Smooth muscle cell of trachea (primary cell): ENCODE measurements around the gene SIT1. TPM values are rescaled to one million over a fixed set of nuclear protein-coding genes. Genes with fewer than 3 reads are reported as not detected.

Source experiments
- total RNA-seq: library from RNA; depleted of rRNA; stranded (reverse); fragments of >200 nt; gene quantifications from 2 replicates; pipeline ENCODE4 v1.2.1, GENCODE V29; 2014

The SIT1 gene, protein sequence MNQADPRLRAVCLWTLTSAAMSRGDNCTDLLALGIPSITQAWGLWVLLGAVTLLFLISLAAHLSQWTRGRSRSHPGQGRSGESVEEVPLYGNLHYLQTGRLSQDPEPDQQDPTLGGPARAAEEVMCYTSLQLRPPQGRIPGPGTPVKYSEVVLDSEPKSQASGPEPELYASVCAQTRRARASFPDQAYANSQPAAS
- 0.29 TPM in 1 of 2 replicates, not detected in the other for total RNA-seq

DNA sequence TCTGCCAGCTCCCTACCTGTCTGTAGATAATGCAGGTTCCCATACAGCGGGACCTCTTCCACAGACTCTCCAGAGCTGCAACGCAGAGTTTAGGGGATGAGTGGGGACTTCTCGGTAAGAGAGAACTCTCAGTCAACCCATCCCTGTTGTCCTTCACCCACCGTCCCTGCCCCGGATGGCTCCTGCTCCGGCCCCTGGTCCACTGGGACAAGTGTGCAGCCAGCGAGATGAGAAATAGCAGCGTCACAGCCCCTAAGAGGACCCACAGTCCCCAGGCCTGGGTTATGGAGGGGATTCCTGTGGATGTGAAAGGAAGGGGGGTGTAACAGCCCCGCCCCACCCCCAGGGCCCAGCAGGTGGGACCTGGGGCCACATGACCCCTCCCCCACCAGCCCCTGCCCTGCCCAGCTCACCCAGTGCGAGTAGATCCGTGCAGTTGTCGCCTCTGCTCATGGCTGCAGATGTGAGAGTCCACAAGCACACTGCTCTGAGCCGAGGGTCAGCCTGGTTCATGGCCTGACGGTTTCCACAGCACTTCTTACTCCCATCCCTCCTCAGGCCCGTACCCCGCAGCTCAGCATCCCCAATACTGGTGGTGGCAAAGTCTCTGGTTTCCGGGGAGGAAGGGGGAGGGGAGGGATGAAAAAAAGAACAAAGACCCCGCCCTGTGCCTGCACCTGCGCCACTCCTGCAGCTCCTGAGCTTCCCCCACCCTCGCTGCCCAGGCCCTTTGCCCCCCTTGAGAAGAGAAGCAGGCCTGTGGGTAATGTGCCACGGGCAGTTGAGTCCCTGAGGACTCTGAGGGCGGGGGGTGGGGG is at the start of gene SIT1:
TSS of gene SIT1 (minus strand) at position 591 of the 818 bp plus-strand sequence. CDS start at position 513, 78 bp downstream.

DNA sequence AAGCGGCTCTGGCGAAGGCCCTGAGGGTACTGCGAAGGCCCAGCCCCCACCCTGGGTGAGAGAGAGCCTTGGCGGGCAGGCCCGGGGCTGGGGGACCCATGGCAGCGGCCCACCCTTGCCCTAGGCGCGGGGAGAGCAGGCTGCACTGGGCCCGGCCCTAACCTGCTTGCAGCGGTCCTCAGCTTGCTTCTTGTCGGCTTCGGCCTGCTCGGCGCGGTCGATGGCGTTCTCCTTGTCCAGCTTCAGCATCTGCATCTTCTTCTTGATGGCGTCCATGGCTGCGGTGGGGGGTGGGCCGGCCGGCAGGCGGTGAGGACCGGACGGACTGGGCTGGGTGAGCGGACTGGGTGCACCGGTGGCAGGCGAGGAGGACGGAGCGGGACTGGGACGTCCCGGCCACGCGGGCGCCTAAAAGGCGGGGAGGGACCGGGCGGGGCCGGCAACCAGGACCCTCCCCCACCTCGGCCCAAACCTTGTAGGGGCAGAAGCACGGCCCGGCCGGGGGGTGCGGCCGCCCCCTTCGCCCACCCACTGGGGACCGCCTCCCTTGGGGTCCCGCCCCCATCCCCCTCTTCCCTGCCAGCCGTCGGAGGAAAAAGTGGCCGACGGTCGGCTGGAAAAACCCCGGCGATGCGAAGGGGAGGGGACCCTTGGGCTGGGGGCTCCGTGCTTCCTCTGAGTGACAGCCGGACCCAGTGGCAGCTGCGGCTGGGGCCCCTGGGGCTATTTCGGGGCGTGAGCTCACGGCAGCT is 39.0 kb upstream of the SIT1 start, which contains the start of gene TPM2:
TSS of gene TPM2 (minus strand) at position 384 of the 752 bp plus-strand sequence. CDS start at position 276, 108 bp downstream.

DNA sequence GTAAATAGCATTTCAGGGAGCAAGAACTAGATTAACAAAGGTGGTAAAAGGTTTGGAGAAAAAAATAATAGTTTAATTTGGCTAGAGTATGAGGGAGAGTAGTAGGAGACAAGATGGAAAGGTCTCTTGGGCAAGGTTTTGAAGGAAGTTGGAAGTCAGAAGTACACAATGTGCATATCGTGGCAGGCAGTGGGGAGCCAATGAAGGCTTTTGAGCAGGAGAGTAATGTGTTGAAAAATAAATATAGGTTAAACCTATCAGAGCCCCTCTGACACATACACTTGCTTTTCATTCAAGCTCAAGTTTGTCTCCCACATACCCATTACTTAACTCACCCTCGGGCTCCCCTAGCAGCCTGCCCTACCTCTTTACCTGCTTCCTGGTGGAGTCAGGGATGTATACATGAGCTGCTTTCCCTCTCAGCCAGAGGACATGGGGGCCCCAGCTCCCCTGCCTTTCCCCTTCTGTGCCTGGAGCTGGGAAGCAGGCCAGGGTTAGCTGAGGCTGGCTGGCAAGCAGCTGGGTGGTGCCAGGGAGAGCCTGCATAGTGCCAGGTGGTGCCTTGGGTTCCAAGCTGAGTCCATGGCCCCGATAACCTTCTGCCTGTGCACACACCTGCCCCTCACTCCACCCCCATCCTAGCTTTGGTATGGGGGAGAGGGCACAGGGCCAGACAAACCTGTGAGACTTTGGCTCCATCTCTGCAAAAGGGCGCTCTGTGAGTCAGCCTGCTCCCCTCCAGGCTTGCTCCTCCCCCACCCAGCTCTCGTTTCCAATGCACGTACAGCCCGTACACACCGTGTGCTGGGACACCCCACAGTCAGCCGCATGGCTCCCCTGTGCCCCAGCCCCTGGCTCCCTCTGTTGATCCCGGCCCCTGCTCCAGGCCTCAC is 22.6 kb upstream of the SIT1 start, which contains the start of gene CA9:
TSS of gene CA9 (plus strand) at position 797 of the 893 bp plus-strand sequence. CDS start at position 829, 32 bp downstream.

DNA sequence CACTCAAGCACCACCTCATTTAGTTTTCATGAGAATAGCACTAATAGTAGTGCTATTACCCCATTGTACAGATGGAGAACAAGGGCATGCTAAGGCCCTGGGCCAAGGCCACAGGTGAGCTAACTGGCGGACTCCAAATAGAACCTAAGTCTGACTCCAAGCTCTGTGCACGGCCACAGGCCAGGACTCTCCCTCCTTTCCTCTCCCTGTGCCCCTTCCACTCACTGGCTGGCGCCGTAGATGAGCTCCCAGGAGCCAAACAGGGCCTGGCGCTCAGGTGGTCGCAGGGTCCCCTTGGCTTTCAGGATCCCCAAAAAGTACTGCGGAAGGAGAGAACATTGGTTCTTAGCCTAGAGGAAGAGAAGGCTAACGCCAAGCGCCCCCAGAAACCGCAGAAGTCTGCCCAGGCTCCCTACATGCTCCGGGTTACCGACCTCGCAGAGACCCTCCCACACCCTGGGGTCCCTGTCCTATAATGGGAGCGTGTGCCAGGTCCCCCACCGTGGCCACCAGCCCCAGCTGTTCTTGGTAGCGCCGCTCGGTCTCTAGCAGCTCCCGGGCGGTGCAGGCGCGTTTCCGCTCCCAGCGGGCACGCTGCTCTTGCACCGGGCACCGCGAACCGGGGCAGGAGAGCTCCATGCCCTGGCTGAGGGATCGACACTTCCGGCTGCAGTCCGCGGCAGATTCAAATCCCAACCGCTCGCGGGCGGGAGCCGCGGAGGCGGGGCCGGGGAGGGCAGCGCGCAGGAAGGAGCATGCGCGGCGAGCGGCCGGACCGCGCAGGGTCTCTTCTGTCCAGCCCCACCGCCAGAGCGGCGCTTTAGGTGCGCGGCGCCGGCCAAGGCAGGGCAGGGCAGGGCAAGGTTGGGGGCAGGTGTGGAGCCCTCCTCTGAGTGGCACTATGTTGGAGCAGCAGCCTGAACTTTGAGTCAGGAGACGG is 14.1 kb upstream of the SIT1 start, which contains the start of gene ARHGEF39:
TSS of gene ARHGEF39 (minus strand) at position 665 of the 940 bp plus-strand sequence. CDS start at position 639, 26 bp downstream.

DNA sequence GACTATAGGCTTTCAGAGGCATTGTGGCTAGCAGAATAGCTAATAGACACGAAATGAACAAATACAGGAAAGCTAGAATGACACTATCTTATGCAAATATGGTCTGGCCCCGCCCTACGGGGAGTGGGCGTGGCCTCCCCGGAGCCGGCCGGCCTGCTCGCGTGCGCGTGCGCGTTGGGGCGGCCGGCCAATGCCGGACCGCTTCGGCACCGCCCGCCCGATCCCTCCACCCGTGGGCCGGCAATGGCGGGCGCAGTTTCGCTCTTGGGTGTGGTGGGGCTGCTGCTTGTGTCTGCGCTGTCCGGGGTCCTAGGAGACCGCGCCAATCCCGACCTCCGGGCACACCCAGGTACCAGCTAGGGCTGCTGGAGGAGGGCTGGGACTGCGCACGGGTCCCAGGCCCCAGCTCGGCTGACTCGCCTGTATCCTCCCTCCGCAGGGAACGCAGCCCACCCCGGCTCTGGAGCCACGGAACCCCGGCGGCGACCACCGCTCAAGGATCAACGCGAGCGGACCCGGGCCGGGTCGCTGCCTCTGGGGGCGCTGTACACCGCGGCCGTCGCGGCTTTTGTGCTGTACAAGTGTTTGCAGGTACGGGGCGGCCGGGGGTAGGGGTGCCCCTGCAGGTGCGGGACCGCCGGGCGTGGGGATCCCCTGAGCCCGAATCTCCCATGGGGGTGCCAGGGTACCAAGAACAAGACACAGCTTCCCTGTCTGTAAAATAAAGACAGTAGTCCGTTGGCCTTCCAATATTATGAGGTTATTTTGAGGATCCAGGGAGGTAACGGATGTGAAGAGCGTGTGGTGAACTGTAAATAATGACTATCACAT is 7.6 kb upstream of the SIT1 start, which contains the start of gene CCDC107:
TSS of gene CCDC107 (plus strand) at position 156 of the 831 bp plus-strand sequence. CDS start at position 244, 88 bp downstream.

DNA sequence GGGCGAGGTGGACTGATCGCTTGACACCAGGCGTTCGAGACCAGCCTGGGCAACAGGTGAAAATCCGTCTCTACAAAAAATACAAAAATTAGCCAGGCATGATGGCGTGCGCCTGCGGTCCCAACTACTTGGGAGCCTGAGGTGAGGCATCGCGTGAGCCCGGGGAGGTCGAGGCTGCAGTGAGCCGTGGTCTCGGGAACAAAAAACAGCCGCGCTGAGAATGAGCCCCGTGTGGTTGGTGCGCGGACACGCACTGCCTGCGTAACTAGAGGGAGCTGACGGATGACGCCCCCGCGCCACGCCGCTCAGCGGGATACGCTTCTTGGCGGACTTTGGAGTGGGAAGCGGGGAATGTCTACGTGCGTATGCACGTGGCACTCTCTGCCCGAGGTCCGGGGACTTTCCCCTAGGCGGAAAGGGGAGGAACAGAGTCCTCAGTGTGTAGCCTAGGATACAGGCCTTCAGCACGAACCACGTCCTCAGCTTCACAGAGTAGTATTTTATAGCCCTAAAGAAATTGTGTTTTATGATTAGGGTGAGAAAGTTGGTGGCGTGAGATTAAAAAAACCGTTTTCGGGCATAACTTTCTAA is 6.9 kb upstream of the SIT1 start, which contains the start of gene RMRP:
TSS of gene RMRP (minus strand) at position 474 of the 591 bp plus-strand sequence.

DNA sequence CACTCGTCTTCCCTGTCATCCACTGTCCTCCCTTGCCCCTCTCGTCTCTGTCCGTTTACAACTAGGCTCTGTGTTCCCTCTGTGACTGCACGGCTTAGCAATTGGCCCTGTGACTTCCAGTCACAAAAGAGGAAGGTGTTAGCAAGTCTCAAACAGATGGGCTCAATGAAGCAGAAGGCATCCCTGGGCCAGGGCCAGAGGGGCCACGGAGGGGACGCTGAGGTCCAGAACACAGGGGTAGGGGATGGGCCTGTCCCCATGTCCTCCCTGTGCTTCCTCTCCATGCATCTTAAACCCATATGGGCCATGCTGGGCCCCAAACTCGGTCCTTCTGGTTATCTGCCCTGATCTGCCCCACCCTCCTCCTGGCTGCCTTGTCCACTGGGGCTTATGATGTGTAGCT is 32.4 kb downstream of the SIT1 start, which contains the start of gene CD72:
TSS of gene CD72 (minus strand) at position 89 of the 403 bp plus-strand sequence. CDS start 110 bp downstream, outside the sequence.

DNA sequence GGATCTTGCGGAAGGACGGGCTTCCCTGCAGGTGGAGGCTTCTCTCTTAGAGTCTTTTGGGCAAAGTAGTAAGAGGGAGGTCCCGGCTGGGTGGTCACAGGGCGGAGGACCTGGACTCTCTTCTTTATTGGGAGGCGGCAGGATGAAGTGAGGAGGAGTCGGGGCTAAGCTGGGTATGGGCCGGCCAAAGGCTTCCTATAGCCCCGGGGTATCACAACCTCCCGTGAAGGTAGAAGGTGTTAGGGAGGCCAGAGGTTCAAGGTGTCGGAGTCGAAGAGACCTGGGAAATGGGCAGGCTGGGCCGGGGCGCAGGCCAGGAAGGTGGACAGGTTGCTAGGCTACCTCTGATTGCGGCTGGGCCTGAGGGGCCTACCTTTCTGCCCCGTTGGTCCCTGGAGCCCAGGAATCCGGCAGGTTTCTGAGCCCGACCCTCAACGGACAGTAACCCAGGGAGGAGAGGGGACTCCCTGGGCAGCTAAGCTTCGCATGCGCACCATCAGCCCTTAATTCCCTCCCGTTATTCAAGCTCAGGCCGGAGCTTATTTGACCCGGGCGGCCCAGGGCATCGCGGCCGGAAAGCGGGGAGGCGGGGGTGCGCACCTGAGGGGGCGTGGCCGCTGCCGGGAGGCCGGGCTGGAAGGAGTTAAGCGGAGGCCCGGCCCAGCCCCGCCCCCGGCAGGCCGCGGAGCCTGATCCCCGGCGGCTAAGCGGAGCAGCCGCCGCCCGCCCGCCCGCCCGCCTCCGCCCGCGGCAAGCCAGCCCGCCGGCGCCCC is 46.0 kb downstream of the SIT1 start, which contains the start of gene TESK1:
TSS of gene TESK1 (plus strand) at position 685 of the 773 bp plus-strand sequence. CDS start 358 bp downstream, outside the sequence.

Other genes starting within 250 kb of the SIT1 start
- gene RUSC2, start 160.8 kb downstream of the SIT1 start, total RNA-seq = 17.5 and 27.0 TPM in 2 replicates
- gene TESK1, start 45.7 kb downstream of the SIT1 start, total RNA-seq = 7.3 and 15.7 TPM in 2 replicates
- 2.0 and 3.5 TPM in 2 replicates for gene CD72, start 32.5 kb downstream of the SIT1 start, total RNA-seq
- 6,137 and 10,606 TPM in 2 replicates for gene RMRP, start 7.1 kb upstream of the SIT1 start, total RNA-seq
- gene CCDC107, start 7.4 kb upstream of the SIT1 start, total RNA-seq = 12.4 and 19.8 TPM in 2 replicates
- 0.50 and 2.9 TPM in 2 replicates for gene ARHGEF39, start 14.3 kb upstream of the SIT1 start, total RNA-seq
- 2.3 and 5.8 TPM in 2 replicates for gene CA9, start 23.0 kb upstream of the SIT1 start, total RNA-seq
- 880 and 967 TPM in 2 replicates for gene TPM2, start 39.0 kb upstream of the SIT1 start, total RNA-seq
- 445 and 453 TPM in 2 replicates for gene TLN1, start 81.3 kb upstream of the SIT1 start, total RNA-seq
- 71.4 and 79.2 TPM in 2 replicates for gene CREB3, start 81.7 kb upstream of the SIT1 start, total RNA-seq
- 17.5 and 20.1 TPM in 2 replicates for gene GBA2, start 98.3 kb upstream of the SIT1 start, total RNA-seq
- gene RGP1, start 98.4 kb upstream of the SIT1 start, total RNA-seq = 13.4 and 17.2 TPM in 2 replicates
- gene MSMP, start 103.3 kb upstream of the SIT1 start, total RNA-seq = 1.2 TPM in 1 of 2 replicates, not detected in the other
- gene NPR2, start 140.7 kb upstream of the SIT1 start, total RNA-seq = 48.6 and 54.3 TPM in 2 replicates
- gene SPAG8, start 161.3 kb upstream of the SIT1 start, total RNA-seq = 0.99 and 1.5 TPM in 2 replicates
- 12.1 and 30.5 TPM in 2 replicates for gene HINT2, start 164.1 kb upstream of the SIT1 start, total RNA-seq
- gene FAM221B, start 177.8 kb upstream of the SIT1 start, total RNA-seq = not detected in 2 replicates
- 6.5 and 7.4 TPM in 2 replicates for gene TMEM8B, start 178.3 kb upstream of the SIT1 start, total RNA-seq
- not detected in 2 replicates for gene OR13J1, start 219.5 kb upstream of the SIT1 start, total RNA-seq